Hepatocyte (in vitro differentiated cells): ENCODE results near the gene CAMLG.

Experiments used
- EZH2 ChIP-seq: fragments of 200-600 bp; sonication (generic); IDR thresholded peaks from 2 replicates; pipeline ENCODE4 v1.6.1; 2016; ENCODE audit warnings: antibody characterized with exemption, mild to moderate bottlenecking, borderline replicate concordance
- EZH2phosphoT487 ChIP-seq: fragments of 200-600 bp; sonication (generic); IDR thresholded peaks from one replicate; pipeline ENCODE4 v1.6.1; 2018; ENCODE audit warnings: antibody characterized with exemption, mild to moderate bottlenecking, low read depth, moderate library complexity; ENCODE audit not compliant: unreplicated experiment, severe bottlenecking
- TF ChIP-seq, protein P1 (sequence below): fragments of 200-600 bp; sonication (generic); IDR thresholded peaks from 2 replicates; pipeline ENCODE4 v1.5.1; 2016; ENCODE audit warnings: antibody characterized with exemption, mild to moderate bottlenecking; ENCODE audit not compliant: poor library complexity

DNA sequence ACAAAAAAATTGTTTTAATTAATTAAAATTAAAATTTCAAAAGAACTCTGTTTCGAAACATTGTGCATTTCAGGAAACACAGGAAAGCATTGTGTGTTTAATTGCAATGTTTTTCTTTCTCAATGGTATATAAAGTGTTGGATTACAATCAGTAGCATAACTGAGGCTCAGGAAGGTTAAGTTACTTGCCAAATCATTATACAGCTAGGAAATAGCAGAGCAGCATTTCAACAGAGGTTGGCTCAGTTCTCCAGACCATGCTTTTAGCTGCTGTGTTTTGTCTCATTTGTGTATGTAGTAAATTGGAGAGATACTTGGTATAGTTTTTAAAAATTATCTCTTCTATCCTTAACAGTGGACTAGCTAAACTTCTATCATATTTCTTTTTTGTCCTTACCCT lies 30.0 kb upstream of the CAMLG start:
- TF ChIP-seq, protein P1, sequence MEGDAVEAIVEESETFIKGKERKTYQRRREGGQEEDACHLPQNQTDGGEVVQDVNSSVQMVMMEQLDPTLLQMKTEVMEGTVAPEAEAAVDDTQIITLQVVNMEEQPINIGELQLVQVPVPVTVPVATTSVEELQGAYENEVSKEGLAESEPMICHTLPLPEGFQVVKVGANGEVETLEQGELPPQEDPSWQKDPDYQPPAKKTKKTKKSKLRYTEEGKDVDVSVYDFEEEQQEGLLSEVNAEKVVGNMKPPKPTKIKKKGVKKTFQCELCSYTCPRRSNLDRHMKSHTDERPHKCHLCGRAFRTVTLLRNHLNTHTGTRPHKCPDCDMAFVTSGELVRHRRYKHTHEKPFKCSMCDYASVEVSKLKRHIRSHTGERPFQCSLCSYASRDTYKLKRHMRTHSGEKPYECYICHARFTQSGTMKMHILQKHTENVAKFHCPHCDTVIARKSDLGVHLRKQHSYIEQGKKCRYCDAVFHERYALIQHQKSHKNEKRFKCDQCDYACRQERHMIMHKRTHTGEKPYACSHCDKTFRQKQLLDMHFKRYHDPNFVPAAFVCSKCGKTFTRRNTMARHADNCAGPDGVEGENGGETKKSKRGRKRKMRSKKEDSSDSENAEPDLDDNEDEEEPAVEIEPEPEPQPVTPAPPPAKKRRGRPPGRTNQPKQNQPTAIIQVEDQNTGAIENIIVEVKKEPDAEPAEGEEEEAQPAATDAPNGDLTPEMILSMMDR: no peak
- no peak for TF ChIP-seq EZH2
- TF ChIP-seq EZH2phosphoT487: no peak
